C4-2B (cell line): ENCODE measurements around the gene CYCS.

Experiments used
- CTCF ChIP-seq: fragments of 450-650 bp; conservative IDR thresholded peaks from 2 replicates; pipeline ENCODE4 v1.5.1; 2017; ENCODE audit warnings: mild to moderate bottlenecking
- ZFX ChIP-seq: fragments of 450-650 bp; IDR thresholded peaks from 2 replicates; pipeline ENCODE4 v1.6.1; 2017

- TF ChIP-seq CTCF (no peak), ZFX (no peak)
Observed at GRCh38 chr7:25109276-25109675, 15.8 kb downstream of the CYCS start.
